ENCODE measurements around the gene AFDN. TPM values are rescaled to one million over a fixed set of nuclear protein-coding genes. Genes with fewer than 3 reads are reported as not detected.

Gene AFDN
- total RNA-seq, 1 donor from 2014 or later: 166 TPM

DNA sequence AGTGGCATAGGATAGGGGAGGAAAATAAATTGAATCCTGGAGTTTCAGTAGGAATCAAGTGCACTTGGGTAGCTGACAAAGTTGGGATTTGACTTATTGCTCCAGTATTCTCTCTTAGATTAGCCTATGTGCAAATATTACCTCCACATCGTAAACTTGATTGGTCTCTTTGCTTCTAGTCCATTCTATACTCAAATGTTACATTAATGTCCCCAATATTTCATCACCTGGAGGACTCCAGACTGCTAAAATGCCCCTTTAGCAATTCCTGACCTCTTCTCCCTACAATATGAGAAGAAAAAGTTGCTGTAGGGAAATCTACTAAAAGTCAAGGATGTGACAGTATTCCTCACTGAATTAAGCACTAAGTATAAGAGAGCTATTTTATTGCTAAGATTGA is 16.3 kb downstream of the AFDN start:
- DNase-seq: no peak

DNA sequence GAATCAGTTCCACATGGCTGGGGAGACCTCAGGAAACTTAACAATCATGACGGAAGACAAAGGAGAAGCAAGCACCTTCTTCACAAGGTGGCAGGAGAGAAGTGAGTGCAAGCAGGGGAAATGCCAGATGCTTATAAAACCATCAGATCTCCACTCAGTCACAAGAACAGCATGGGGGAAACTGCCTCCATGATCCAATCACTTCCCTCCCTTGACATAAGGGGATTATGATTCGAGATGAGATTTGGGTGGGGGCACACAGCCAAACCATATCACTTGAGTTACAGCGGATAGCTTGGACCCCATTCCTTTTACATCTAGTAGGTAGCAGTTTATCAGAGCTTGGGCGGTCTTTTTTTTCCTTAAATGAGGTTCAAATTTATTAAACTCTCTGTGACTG is 19.1 kb downstream of the AFDN start:
- DNase-seq: no peak

DNA sequence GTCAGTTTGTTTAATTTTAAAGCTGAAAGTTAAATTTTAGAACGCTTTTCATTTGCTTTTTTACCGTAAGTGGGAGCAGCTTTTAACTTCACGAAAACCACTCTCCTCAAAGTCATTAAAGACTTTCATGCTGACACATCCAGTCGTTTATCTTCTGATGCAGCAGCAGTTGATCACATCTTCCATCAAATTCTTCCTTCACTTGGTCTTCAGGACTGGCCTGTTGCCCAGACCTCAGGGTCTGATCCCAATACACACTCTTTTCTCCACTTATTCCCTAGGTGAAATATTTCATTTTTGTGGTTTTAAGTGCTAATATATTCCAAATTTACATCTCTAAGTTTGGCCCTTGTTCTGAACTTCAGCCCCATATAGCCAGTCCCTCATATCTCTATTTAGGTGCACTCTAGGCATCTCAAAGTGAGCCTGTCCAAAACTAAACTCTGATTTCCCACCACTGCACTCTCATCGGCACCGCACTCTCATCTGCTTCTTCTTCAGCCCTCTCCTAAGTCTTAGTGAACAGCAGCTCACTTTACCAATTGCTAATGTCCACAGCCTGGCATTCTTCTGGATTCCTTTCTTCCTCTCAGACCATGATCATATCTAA is 20.4 kb downstream of the AFDN start:
- DNase-seq: no peak

DNA sequence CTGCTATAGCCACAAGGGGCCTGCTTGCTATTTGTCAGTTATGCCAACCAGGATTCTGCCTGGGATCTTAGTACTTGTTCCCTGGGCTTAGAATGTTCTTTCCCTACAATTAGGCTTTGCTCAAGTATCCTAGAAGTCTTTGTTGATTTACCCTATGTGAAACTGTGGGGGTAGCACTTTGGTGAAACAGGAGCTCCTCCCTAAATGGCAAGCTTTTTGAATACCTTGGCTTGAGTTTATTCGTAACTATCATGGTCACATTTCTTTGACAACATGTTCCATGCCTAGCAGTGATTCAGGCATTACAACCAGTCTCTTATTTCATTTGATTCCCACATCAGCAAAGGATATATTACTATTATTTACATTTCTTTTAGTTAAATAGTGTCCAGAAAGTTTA is 21.2 kb downstream of the AFDN start:
- DNase-seq: no peak

DNA sequence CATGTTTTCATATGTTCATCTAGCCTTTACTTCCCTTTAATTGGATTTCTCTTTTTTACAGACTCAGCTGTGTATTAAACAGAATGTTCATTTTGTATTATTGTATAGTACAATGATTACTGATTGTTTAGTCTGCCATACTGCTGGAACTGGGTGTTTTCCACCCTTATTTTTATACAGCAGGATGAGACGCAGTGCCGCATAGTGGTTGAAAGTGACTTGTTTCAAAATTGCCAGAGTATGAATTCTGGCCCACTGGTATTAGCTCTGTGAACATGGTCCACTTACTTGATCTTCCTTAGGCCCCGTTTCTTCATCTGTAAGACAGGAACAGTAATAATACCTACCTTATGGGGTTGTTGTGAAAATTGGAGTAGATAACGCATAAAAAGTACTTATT is 22.1 kb downstream of the AFDN start:
- no peak for DNase-seq

DNA sequence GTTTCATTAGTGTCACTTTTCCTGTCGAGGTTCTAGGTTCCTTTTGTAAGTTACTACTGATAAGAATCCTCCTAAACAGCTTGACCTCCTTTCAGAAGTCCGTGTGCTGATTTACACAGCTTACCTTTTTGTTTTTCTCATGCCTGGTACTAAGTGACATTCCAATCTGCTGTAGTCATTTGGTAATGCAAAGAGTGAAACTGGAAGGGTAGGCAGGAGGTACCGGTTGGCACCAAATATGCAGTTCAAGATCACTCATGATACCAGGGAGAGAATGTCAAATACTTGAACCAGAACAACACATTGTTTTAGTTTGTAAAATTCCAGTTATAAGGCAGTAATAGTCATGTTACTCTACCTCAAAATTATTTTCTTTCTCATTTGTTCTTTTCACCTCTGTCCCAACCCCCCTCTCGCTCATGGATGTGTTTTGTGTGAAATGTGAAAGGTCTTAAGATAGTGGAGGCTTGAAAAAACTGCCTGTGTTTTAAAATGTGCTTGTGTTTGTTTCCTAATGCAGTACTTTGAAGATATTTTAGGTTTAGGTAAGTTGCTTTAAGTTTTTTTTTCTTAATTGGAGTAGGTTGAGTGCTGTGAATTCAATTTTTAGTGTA is 23.2 kb downstream of the AFDN start:
- peak; percentile 68 for DNase-seq

DNA sequence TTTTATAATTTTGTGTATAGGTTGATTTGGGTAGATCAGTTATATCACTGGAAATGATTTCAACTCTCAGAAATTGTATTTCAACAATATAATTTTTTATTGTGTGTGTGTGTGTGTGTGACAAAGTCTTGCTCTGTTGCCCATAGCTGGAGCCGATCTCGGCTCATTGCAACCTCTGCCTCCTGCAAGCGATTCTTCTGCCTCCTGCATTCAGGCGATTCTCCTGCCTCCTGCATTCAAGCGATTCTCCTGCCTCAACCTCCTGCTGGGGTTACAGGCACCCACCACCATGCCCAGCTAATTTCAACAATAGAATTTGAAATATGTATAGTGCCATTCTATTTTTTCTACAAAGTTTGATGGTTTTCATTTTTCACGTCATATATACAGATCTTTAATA is 24.1 kb downstream of the AFDN start:
- no peak for DNase-seq

DNA sequence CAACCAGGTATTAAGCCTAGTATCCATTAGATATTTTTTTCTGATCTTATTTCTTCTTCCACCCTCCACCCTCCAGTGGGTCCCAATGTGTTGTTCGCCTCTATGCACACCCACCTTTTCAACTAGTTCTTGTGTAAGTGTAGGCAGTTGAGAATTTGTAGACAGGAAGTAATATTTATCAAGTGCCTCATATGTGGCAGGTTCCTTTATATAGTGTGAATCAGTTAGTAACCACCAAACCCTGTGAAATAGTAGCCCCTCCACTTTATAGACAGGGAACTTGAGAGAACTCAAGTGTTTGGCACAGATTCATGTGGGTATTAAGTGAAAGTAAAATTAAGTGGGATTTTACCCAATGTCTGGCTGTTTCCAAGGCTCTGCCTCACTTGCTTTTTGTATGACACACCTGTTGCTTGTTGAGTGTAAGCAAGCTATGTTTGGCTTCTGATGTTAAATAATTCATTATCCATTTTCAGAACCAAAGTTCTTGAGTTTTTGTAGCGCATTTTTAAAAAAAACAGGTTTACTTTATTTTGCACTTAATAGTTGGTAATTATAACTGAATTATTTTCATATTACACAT is 24.8 kb downstream of the AFDN start:
- DNase-seq: no peak

DNA sequence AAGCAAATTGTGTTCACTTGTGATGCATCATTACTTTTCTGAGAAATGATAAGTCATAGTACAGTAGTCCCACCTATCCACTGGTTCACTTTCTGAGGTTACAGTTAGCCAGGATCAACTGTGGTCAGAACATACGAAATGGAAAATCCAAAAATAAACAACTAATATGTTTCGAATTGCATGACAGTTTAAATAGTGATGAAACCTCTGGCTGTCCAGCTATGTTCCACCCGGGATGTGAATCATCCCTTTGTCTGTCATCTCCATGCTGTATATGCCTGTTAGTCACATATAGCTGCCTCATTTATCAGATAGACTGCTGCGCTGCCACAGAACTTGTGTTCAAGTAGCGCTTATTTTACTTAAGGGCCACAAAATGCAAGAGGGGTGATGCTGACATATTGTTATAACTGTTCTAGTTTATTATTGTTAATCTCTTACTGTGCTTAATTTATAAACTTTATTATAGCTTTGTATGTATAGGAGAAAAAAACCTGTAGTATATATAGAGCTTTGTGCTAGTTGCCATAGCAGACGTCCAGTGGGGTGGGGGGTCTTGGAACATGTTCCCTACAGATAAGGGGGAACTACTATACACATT is 29.2 kb downstream of the AFDN start:
- peak; percentile 61 for DNase-seq

DNA sequence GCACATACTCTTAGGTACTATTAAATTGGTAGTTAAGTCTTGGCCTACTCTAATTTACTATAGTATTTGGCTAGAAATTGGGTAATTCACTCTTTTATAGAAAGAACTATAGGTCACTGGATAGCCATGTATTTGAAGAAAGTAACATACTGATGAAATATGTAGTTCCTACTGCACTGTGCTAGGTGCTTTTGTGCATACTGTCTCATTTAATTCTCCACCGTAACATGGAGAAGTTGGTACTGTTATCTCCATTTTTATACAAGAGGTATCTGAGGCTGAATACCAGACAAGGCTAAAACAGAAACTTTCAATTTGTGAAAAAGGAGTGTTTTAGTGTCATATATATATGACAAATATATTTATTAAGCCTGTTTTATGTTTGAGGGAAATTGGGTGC is 29.8 kb downstream of the AFDN start:
- no peak for DNase-seq

DNA sequence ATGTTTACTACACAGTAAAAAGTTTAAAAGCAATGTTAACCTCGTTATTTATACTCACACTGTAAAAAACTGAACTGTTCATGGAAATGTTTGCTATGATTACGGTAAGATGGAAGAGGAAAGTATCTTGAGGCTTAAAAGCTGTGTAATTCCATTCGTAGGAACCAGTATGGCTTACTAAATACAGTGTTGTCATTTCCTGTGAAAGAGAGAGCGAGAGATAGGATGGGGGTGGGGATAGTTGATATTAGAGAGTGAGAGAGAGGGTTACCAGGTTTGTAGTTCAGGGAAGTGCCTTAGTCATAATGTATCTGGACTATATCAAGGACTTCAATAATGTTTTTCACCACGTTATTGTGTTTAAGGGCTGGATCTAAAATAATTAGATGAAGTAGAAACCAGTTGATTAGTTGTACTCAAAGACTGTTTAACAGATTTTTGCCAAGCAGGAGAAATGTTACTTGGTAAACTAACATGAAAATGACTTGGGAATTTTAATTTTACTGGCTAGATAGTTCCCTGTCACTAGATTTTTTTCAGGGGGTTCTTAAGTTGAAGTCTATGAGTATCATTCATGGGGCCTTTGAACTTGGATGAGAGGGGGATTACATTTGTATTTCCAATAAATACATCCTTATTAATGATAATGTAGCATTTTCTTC is 30.4 kb downstream of the AFDN start:
- DNase-seq: peak; percentile 56

DNA sequence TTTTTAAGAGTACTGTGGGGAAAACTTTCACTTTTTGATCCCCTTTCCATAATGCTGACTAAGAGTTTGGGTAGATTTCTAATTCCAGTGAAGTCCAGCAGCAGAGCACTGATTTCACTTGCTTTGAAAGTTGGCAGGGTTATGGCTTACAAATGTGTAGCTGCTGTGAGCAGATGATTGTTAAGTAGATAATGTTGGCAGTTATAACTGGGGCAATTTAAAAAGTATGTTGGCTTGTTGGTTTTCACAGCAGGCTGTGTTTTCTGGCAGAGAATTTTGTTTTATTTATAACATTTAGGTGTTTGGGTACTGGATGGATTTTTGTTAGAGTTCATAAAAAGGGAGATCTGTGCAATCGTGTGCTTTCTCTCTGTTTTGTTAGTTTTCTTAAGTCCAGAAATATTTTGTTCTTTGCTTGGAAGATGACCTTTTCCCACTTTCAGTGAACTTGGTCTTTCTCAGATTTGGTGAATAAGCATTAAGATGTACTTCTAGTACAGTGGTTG is 31.4 kb downstream of the AFDN start:
- no peak for DNase-seq

DNA sequence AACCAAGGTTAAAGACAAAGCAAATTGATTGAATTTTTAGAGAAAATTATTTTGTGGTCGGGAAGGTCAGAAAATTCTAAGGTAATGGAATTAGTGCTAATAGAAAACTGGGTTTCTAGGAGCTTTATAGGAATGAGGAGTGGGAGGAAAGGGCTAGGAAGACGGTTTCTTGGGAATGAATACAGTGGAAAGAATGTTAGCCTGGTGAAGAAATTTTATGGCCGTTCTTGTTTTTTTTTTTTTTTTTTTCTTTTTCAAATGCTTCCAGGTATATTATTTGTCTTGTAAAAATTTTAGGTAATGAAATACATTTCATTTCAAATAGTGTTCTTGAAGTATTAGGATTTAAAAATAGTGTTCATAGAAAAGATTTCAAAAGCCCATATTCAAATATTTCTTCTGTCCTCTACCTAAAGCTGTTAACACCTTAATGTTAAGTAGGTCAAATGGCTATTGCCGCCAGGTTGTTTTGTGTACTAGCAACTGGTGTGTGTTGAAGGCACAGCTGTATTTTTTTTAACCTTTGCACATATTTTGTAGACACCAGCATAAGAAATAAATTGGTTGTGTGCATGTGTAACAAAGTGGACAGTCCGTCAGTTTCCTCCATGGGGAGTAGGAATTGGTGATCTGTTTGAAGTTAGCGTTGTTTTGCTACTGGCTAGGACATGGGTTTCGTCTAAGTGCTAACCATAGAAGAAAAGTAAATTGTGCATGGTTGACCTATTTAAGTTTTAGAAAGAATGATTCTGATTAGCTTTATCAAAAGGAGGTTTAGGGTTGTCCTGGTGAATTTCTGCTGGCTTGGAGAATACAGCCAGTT is 32.3 kb downstream of the AFDN start:
- DNase-seq: no peak

DNA sequence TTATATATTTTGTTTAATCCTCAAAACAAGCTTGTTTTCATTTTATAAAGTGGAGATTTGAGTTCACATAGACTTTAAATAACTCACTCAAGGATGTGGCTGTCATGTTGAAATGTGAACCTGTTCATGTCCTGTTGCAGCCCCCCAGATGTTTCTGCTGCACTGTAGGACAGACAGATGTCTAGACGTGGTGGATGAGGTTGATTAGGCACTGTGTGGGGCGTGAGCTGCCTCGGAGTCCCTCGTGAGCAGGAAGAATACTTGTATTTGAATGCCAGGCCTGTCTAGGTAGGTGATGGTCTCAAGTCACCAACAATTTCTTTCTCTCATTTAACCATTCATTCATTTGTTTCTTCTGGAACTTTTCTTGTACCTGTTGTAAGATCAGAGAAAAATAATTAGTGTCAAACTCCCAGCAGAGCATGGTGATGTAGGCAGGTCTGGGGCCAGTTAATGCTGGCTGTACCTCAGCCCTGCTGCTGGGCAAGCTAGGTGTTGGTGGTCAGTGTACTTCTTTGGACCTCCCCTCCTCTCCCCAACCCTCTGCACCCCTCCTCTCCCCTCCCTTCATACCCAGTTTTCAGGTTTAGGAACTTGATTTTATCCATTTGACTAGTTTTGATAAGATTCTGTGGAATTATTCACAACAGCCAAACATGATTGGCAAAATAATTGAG is 34.0 kb downstream of the AFDN start:
- DNase-seq: no peak

DNA sequence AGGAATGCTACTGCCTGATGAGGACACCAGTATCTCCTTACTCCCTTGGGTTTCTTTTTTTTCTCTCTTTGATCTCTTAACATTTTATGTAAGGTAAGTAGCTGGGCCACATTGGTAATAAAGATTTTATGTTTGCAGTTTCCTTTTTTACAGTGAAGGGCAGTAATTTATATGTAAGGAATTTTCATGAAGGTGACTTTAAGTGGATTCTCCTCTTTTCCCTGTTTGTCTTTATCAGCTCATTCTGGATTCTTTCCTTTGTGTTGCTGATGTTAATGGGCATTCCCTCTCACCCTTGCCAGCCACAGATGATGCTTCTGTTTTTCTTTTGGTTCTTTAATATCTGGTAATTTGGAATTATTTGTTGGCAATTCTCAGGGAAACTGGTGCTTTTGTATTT is 34.7 kb downstream of the AFDN start:
- no peak for DNase-seq

DNA sequence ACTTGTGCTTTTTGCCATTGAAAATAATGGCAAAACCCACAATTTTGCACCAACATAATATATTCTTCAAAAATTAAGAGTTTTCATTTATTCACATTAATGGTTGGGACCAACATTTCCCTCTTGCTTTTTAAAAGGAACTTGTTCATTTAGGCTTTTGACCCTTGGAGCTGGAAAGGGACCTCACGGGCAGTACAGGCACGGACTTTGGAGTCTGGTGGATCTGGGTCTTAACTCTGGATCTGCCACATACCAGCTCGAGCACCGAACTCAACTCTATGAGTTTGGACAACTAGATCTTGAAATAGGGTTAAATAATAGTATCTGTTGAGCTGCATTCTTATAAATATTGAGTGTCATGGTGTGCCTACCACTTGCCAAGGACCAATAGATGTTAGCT is 37.2 kb downstream of the AFDN start:
- DNase-seq: no peak

DNA sequence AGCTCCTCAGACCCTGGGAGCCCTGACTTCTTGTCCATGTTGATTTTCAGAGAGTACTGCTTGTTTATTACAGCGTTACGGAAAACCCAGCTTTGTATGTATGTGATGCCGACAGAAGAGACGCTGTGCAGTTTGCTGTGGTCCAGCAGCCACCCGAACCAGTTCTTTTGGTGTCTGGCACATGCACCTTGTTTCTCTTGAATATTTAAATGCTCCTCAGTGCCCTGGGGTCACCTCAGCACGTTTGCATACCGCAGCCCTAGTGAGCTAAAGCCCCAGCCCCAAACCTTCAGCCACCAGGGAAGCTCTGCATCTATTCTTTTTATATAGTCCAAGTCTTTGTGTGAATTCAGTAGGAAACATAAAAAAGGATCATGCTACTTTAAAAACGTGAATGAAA is 39.9 kb downstream of the AFDN start:
- no peak for DNase-seq

DNA sequence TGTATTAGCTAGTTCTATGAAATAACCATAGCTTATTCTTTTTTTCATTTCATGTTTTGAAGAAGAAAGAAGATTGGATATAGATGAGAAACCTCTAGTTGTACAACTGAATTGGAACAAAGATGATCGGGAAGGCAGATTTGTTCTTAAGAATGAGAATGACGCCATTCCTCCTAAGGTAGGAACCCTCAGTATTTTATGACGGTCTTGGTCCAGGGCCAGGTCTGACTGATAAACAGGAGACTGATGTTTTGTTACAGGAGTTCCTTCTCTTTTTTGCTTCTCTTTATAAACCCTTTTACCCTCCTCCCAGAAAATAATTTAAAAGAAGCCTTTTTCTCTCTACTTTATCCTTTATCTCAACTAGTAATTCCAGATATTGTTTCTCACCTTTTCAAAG is 43.6 kb downstream of the AFDN start:
- no peak for DNase-seq

DNA sequence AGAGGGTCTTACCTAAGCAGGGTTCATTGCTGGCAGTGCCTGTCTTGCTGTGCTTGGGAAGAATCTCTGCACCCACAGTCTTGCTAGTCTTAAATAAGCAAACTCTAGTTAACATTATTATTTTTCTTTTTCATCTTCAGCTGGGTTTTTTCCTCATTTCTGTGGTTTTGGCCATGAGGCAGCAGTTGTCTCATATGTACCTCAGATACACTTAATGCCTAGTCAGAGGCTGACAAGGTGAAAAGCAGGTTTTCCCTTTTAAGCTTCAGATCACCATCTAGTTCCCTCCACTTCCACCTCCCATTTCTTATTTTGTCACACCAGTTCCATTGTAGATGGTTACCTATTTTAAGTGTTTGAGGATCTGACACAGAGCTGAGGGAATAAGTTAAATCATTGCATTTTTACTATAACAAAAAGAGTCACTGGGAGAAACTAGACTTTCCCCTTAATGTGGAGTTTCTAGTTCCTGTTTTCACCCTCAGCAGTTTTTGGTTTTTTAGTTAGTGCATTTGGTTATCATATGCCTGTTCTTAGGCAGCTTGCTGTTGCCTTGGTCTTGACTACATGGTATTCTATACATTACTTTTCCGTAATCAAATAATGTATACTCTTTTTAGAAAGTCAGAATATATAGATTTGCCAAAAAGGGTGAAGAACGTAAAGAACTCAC is 46.0 kb downstream of the AFDN start:
- DNase-seq: no peak

DNA sequence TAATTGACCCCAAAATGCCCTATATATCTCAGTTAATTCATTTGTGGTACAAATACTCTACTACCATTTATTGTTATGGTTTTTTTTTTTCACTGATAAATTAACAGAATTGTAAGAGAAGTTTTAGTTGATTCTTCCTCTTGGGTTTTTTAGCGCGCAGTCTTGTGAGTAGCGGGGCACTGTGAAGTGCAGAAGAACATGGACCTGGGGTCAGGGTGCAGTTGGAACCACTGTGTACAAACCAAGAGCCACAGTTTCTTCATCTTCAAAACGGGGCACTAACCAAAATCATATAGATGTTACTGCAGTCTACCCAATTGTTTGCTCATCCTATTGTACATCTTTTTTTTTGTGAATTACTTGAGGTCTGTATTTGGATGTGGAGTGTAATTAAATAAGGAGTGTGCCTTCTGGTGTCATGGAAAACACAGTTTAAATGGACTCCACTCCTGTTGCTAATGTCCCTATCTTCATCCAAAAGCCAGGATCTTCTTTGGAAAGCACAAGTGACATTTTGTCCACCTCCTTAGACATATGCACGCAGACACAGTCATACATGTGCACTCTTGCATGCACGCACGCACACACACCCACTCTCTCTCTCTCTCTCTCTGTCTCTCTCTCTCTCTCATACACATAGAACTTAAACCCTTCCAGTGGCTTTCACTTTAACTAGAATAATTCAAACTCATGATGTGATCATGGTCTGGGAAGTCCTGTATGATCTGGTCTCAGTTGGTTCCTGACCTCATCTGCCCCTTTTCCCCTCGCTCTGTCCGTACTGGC is 51.5 kb downstream of the AFDN start:
- no peak for DNase-seq

DNA sequence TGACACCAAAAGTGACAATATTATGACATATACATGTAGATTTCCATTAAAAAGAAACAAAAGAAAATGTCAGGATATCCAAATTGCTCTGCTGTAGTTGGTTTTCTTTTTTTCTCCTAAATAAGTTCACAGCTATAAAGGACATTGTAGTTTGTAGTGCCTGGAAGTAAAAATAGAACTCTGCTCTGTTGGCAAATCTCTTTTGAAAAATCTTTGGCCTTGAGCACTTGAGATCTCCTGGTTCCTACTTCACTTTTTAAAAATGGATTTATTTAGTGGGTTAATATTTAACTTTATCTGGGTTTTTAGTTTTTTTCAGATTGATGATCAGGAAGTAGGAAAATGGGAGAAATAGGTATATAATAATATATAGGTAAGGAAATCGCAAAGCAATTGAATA is 52.9 kb downstream of the AFDN start:
- no peak for DNase-seq

Measured in dermis blood vessel endothelial cell (primary cell).